CD4-positive, alpha-beta memory T cell (primary cell): ENCODE results near the gene TMEM116. TPM values are rescaled to one million over a fixed set of nuclear protein-coding genes. Genes with fewer than 3 reads are reported as not detected.

Experiments
- CTCF ChIA-PET: fragments of 350-600 bp; sonication (Branson Sonifier 250); formaldehyde crosslinking; loops from one replicate; lab custom pipeline; 2021; ENCODE audit warnings: inconsistent platforms; ENCODE audit not compliant: partially characterized antibody; lab: Charles Lee
- POLR2A ChIA-PET: fragments of 350-600 bp; sonication (Branson Sonifier 250); formaldehyde crosslinking; loops from one replicate; lab custom pipeline; 2021; ENCODE audit not compliant: partially characterized antibody; lab: Charles Lee
- DNase-seq, 5 donors: peaks; one replicate each; pipeline versions ENCODE4 v3.0.0 to v3.0.0-alpha.2; 2020 to 2022; ENCODE audit warnings: mixed read lengths in 1 of 5
- H3K27ac ChIP-seq: one replicate; pipeline ENCODE4 v1.7.0; 2013; ENCODE audit warnings: low read depth, low read length
- H3K27me3 ChIP-seq: 2 replicates; pipeline ENCODE4 v1.7.0; 2013; ENCODE audit warnings: mild to moderate bottlenecking, low read length, moderate library complexity; ENCODE audit not compliant: insufficient read depth
- H3K36me3 ChIP-seq: 2 replicates; pipeline ENCODE4 v1.7.0; 2013; ENCODE audit warnings: mild to moderate bottlenecking, low read length, moderate library complexity; ENCODE audit not compliant: insufficient read depth
- H3K4me1 ChIP-seq: 2 replicates; pipeline ENCODE4 v1.7.0; 2013; ENCODE audit warnings: mild to moderate bottlenecking, low read length, moderate library complexity; ENCODE audit not compliant: insufficient read depth
- H3K4me3 ChIP-seq, 2 donors: one replicate each; pipeline ENCODE4 v1.7.0; 2013; ENCODE audit warnings: low read length in 2 of 2, mild to moderate bottlenecking in 1 of 2
- H3K9me3 ChIP-seq, 2 donors: one replicate each; pipeline ENCODE4 v1.7.0; 2013; ENCODE audit warnings: low read length in 2 of 2, control low read depth in 1 of 2; ENCODE audit not compliant: control insufficient read depth in 1 of 2
- H3K27ac Mint-ChIP-seq, 7 donors: one replicate each; pipeline ENCODE4 v1.8.0; 2020 to 2021; ENCODE audit warnings: mixed read lengths in 7 of 7, mild to moderate bottlenecking in 6 of 7, inconsistent platforms in 3 of 7, moderate library complexity in 3 of 7
- H3K27me3 Mint-ChIP-seq, 2 donors: one replicate each; pipeline ENCODE4 v1.8.0; 2020 to 2021; ENCODE audit warnings: mixed read lengths in 2 of 2
- H3K36me3 Mint-ChIP-seq, 2 donors: one replicate each; pipeline ENCODE4 v1.8.0; 2020 to 2021; ENCODE audit warnings: mixed read lengths in 2 of 2, inconsistent platforms in 1 of 2, mild to moderate bottlenecking in 1 of 2
- H3K4me1 Mint-ChIP-seq, 4 donors: one replicate each; pipeline ENCODE4 v1.8.0; 2020 to 2021; ENCODE audit warnings: mixed read lengths in 4 of 4, mild to moderate bottlenecking in 1 of 4
- H3K4me3 Mint-ChIP-seq, 8 donors: one replicate each; pipeline ENCODE4 v1.8.0; 2020 to 2021; ENCODE audit warnings: mixed read lengths in 8 of 8, mild to moderate bottlenecking in 7 of 8, moderate library complexity in 6 of 8, inconsistent platforms in 3 of 8
- H3K9me3 Mint-ChIP-seq, 8 donors: one replicate each; pipeline ENCODE4 v1.8.0; 2020 to 2021; ENCODE audit warnings: mixed read lengths in 8 of 8, mild to moderate bottlenecking in 5 of 8, inconsistent platforms in 3 of 8, moderate library complexity in 1 of 8
- intact Hi-C: fragments of 100-400 bp; cut with micrococcal nuclease; formaldehyde crosslinking; loops from one replicate; pipeline ENCODE4 v1.15.1; 2023
- polyA plus RNA-seq, 2 donors: library from polyadenylated mRNA; unstranded; fragments of 300-500 nt; fragmentation: Illumina TruSeq; gene quantifications; one replicate each; pipeline ENCODE4 v1.2.3, GENCODE V29; 2021
- total RNA-seq, 2 experiments: library from RNA; stranded (reverse); gene quantifications; one replicate each; pipeline ENCODE4 v1.2.3, GENCODE V29; 2021

The TMEM116 gene
- total and polyA plus RNA-seq, 4 experiments from 2014 or later = 32.3 to 50.6 (median 42.2) TPM

DNA sequence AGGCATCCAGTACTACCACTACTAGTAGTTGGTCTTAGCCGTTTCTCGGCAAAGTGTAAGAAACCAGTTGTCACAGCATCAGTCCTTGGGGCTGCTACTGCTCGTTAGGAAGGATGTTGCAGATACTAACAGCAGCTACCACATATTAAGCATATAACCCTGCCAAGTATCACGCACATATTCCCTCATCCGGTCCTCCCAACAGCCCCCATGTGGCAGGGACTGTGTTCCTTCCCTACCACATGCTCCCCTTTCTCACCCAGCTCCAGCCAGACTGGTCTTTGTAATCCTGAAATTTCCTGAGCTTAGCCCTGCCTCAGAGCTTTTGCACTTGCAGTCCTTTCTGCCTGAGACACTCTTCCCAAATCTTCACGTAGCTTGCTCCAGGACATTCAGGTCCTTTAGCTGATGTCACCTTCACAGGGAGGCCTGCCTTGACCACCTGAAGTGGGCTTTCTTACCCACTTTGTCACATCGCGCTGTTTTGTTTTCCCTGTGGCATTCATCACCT, 8.0 kb upstream of the TMEM116 start:
- Mint-ChIP-seq H3K4me1 (peaks cover 36 to 57% (median 45%) of the 10 kb centered on the region in 4 donors), H3K36me3 (peaks cover 39 to 79% of the 10 kb centered on the region in 2 donors), H3K27me3 (no peaks in the 10 kb centered on the region), H3K9me3 (peaks cover 0 to 2% (median 0%) of the 10 kb centered on the region in 8 donors), H3K27ac (peak overlapping the region; percentile 32 to 88 (median 61)), H3K4me3 (no peak overlapping the region)
- no peaks in the 10 kb centered on the region for H3K9me3 ChIP-seq
- H3K4me1 ChIP-seq = peaks cover 48% of the 10 kb centered on the region
- DNase-seq = no peak
- no peak overlapping the region for H3K4me3 ChIP-seq
- H3K27me3 ChIP-seq = no peaks in the 10 kb centered on the region
- peaks cover 55% of the 10 kb centered on the region for H3K36me3 ChIP-seq
- CTCF ChIA-PET = interaction anchor here (0.9 to 3.4 kb wide), 4 partner anchors 7 to 76 kb away, joined by 3 to 17 read pairs (median 10); partner anchors contain the start of genes ERP29 and TMEM116
- POLR2A ChIA-PET = interaction anchor here (0.5 to 1.6 kb wide), 5 partner anchors 8 to 104 kb away, joined by 3 to 7 read pairs (median 5); partner anchors contain the start of genes ERP29, TMEM116 and TRAFD1
- H3K27ac ChIP-seq = no peak overlapping the region
- intact Hi-C loops = no loop called here

GRCh38 chr12:112018571-112019237, 5.7 kb upstream of the TMEM116 start:
- peaks cover 44 to 72% (median 56%) of the 10 kb centered on the region in 4 donors for H3K4me1 Mint-ChIP-seq
- no peaks in the 10 kb centered on the region for H3K9me3 ChIP-seq
- H3K9me3 Mint-ChIP-seq = peaks cover 0 to 3% (median 0%) of the 10 kb centered on the region in 8 donors
- peaks cover 43 to 77% of the 10 kb centered on the region in 2 donors for H3K36me3 Mint-ChIP-seq
- peak overlapping the region in 2 of 8 donors; percentile 27 to 51 for H3K4me3 Mint-ChIP-seq
- ChIA-PET POLR2A (interaction anchor here (1.2 kb wide), 1 partner anchor 67 kb away, joined by 3 read pairs; no protein-coding TSS in a partner anchor), CTCF (interaction anchor here (0.7 kb wide), 2 partner anchors 27 to 74 kb away, joined by 3 read pairs; no protein-coding TSS in a partner anchor)
- intact Hi-C loops = no loop called here
- no peaks in the 10 kb centered on the region for H3K27me3 ChIP-seq
- H3K4me3 ChIP-seq = no peak overlapping the region
- H3K27ac ChIP-seq = no peak overlapping the region
- no peaks in the 10 kb centered on the region for H3K27me3 Mint-ChIP-seq
- peaks cover 61% of the 10 kb centered on the region for H3K36me3 ChIP-seq
- H3K27ac Mint-ChIP-seq = peak overlapping the region in 6 of 7 donors; percentile 25 to 91 (median 78)
- no peak for DNase-seq
- H3K4me1 ChIP-seq = peaks cover 61% of the 10 kb centered on the region

- Histone ChIP-seq H3K27ac (no peak overlapping the region), H3K27me3 (no peaks in the 10 kb centered on the region), H3K36me3 (peaks cover 46% of the 10 kb centered on the region), H3K4me3 (no peak overlapping the region), H3K9me3 (no peaks in the 10 kb centered on the region), H3K4me1 (peaks cover 69% of the 10 kb centered on the region)
- DNase-seq = no peak
- intact Hi-C loops = no loop called here
- Mint-ChIP-seq H3K4me3 (peak overlapping the region in 2 of 8 donors; percentile 25 to 35), H3K27me3 (no peaks in the 10 kb centered on the region), H3K4me1 (peaks cover 44 to 78% (median 56%) of the 10 kb centered on the region in 4 donors), H3K9me3 (peaks cover 0 to 3% (median 0%) of the 10 kb centered on the region in 8 donors), H3K27ac (peak overlapping the region in 6 of 7 donors; percentile 2 to 79 (median 60)), H3K36me3 (peaks cover 36 to 66% of the 10 kb centered on the region in 2 donors)
- ChIA-PET CTCF (no interaction called here), POLR2A (interaction anchor here (8.6 kb wide), 1 partner anchor 22 kb away, joined by 344 read pairs; no protein-coding TSS in a partner anchor)
Measured at GRCh38 chr12:112017041-112017440, 4.1 kb upstream of the TMEM116 start.

GRCh38 chr12:112015938-112016337, 3.0 kb upstream of the TMEM116 start:
- H3K4me3 Mint-ChIP-seq = peak overlapping the region in 7 of 8 donors; percentile 16 to 70 (median 54)
- peaks cover 38% of the 10 kb centered on the region for H3K36me3 ChIP-seq
- H3K27ac Mint-ChIP-seq = peak overlapping the region; percentile 43 to 87 (median 75)
- H3K36me3 Mint-ChIP-seq = peaks cover 40 to 58% of the 10 kb centered on the region in 2 donors
- POLR2A ChIA-PET = interaction anchor here (1.3 to 8.6 kb wide), 2 partner anchors 15 to 21 kb away, joined by 9 to 344 read pairs; no protein-coding TSS in a partner anchor
- intact Hi-C loops = no loop called here
- no peak overlapping the region for H3K4me3 ChIP-seq
- no peaks in the 10 kb centered on the region for H3K27me3 ChIP-seq
- no peak overlapping the region for H3K27ac ChIP-seq
- peaks cover 80% of the 10 kb centered on the region for H3K4me1 ChIP-seq
- H3K9me3 Mint-ChIP-seq = peaks cover 0 to 4% (median 0%) of the 10 kb centered on the region in 8 donors
- H3K27me3 Mint-ChIP-seq = no peaks in the 10 kb centered on the region
- H3K9me3 ChIP-seq = no peaks in the 10 kb centered on the region
- CTCF ChIA-PET = interaction anchor here (1.0 to 1.3 kb wide), 2 partner anchors 71 to 84 kb away, joined by 3 to 6 read pairs; no protein-coding TSS in a partner anchor
- peaks cover 48 to 83% (median 66%) of the 10 kb centered on the region in 4 donors for H3K4me1 Mint-ChIP-seq
- no peak for DNase-seq

GRCh38 chr12:112013601-112014402, 837 bp upstream of the TMEM116 start:
- Mint-ChIP-seq H3K27me3 (no peaks in the 10 kb centered on the region), H3K4me1 (peaks cover 44 to 81% (median 63%) of the 10 kb centered on the region in 4 donors), H3K4me3 (peak overlapping the region; percentile 87 to 98 (median 94)), H3K9me3 (peaks cover 0 to 4% (median 0%) of the 10 kb centered on the region in 8 donors), H3K27ac (peak overlapping the region; percentile 96 to 99 (median 99)), H3K36me3 (peaks cover 32 to 38% of the 10 kb centered on the region in 2 donors)
- peaks cover 21% of the 10 kb centered on the region for H3K36me3 ChIP-seq
- H3K9me3 ChIP-seq = no peaks in the 10 kb centered on the region
- ChIA-PET CTCF (interaction anchor here (0.8 to 3.8 kb wide), 29 partner anchors 9 to 191 kb away, joined by 3 to 85 read pairs (median 4); partner anchors contain the start of gene TRAFD1), POLR2A (interaction anchor here (0.7 to 8.6 kb wide), 24 partner anchors 7 to 172 kb away, joined by 3 to 344 read pairs (median 10); partner anchors contain the start of genes MAPKAPK5, NAA25 and TRAFD1)
- H3K4me3 ChIP-seq = peak overlapping the region; percentile 81 to 94
- peak overlapping the region; percentile 76 for H3K27ac ChIP-seq
- DNase-seq = peak; percentile 68 to 87 (median 71)
- H3K4me1 ChIP-seq = peaks cover 83% of the 10 kb centered on the region
- no peaks in the 10 kb centered on the region for H3K27me3 ChIP-seq
- intact Hi-C loops = loop anchor here (1.0 to 5.0 kb wide), 7 partner anchors 12 to 373 kb away; partner anchors contain the start of genes MAPKAPK5, NAA25 and TRAFD1

- Histone ChIP-seq H3K4me3 (peak overlapping the region; percentile 68 to 99), H3K9me3 (no peaks in the 10 kb centered on the region), H3K27ac (peak overlapping the region; percentile 97), H3K27me3 (no peaks in the 10 kb centered on the region), H3K36me3 (peaks cover 11% of the 10 kb centered on the region), H3K4me1 (peaks cover 78% of the 10 kb centered on the region)
- CTCF ChIA-PET = interaction anchor here (3.2 to 3.8 kb wide), 4 partner anchors 10 to 67 kb away, joined by 26 to 85 read pairs (median 46); no protein-coding TSS in a partner anchor
- Mint-ChIP-seq H3K9me3 (peaks cover 0 to 4% (median 0%) of the 10 kb centered on the region in 8 donors), H3K36me3 (peaks cover 22 to 24% of the 10 kb centered on the region in 2 donors), H3K27ac (peak overlapping the region; percentile 96 to 99 (median 99)), H3K27me3 (no peaks in the 10 kb centered on the region), H3K4me3 (peak overlapping the region; percentile 87 to 98 (median 93)), H3K4me1 (peaks cover 38 to 73% (median 52%) of the 10 kb centered on the region in 4 donors)
- intact Hi-C loops = loop anchor here (2.0 to 5.0 kb wide), 2 partner anchors 169 to 376 kb away; partner anchors contain the start of gene MAPKAPK5
- no peak for DNase-seq
- POLR2A ChIA-PET = interaction anchor here (1.2 to 8.6 kb wide), 11 partner anchors 9 to 170 kb away, joined by 3 to 344 read pairs (median 27); partner anchors contain the start of genes MAPKAPK5, NAA25 and TRAFD1
Measured at GRCh38 chr12:112011685-112012084, 1.3 kb downstream of the TMEM116 start.
